SKM-1 treated with dmso at 0.1 percent for 144 hours (cell line): Measurements from ENCODE around the gene PROB1.
"Not testable (repeated sequence)": the region's sequence is repeated elsewhere in the genome, so short reads cannot be mapped to it uniquely, and the experiment has no call there.

Experiments
- DNase-seq: peaks from one replicate; lab custom pipeline; 2025; ENCODE audit not compliant: unreplicated experiment; lab: John Stamatoyannopoulos, UW

PROB1 gene

GRCh38 chr5:139381837-139382761 is 12.8 kb downstream of the PROB1 start:
- no peak for DNase-seq

- DNase-seq: no peak
Measured at GRCh38 chr5:139379626-139380449, 15.1 kb downstream of the PROB1 start.

- DNase-seq: no peak
Measured at GRCh38 chr5:139378941-139379361, 16.0 kb downstream of the PROB1 start.

GRCh38 chr5:139378101-139378825 is 16.6 kb downstream of the PROB1 start:
- DNase-seq: no peak

- DNase-seq: no peak
Measured at GRCh38 chr5:139377226-139377625, 17.7 kb downstream of the PROB1 start.

GRCh38 chr5:139376364-139376763 is 18.5 kb downstream of the PROB1 start:
- no peak for DNase-seq

- DNase-seq: no peak
Measured at GRCh38 chr5:139374909-139375308, 20.0 kb downstream of the PROB1 start.

GRCh38 chr5:139371482-139372435 is 23.1 kb downstream of the PROB1 start:
- no peak for DNase-seq

- DNase-seq: no peak
Measured at GRCh38 chr5:139369181-139369580, 25.7 kb downstream of the PROB1 start.

- DNase-seq: no peak
Measured at GRCh38 chr5:139368613-139369012, 26.3 kb downstream of the PROB1 start.

GRCh38 chr5:139364466-139364865 is 30.4 kb downstream of the PROB1 start:
- DNase-seq: no peak

- no peak for DNase-seq
Measured at GRCh38 chr5:139363937-139364336, 31.0 kb downstream of the PROB1 start.

- no peak for DNase-seq
Measured at GRCh38 chr5:139361835-139362429, 33.0 kb downstream of the PROB1 start.

GRCh38 chr5:139360384-139360783 is 34.5 kb downstream of the PROB1 start:
- no peak for DNase-seq

- DNase-seq: no peak
Measured at GRCh38 chr5:139358064-139358463, 36.8 kb downstream of the PROB1 start.

- not testable (repeated sequence) for DNase-seq
Measured at GRCh38 chr5:139355900-139356299, 39.0 kb downstream of the PROB1 start.

GRCh38 chr5:139354186-139354585 is 40.7 kb downstream of the PROB1 start:
- no peak for DNase-seq

GRCh38 chr5:139347863-139348262 is 47.0 kb downstream of the PROB1 start:
- not testable (repeated sequence) for DNase-seq

- DNase-seq: not testable (repeated sequence)
Measured at GRCh38 chr5:139345442-139345841, 49.5 kb downstream of the PROB1 start.

GRCh38 chr5:139344177-139344576 is 50.7 kb downstream of the PROB1 start:
- DNase-seq: no peak
